Activated CD8-positive, alpha-beta T cell treated with anti-CD3 and anti-CD28 coated beads for 36 hours (primary cell): Measurements from ENCODE around the gene UGDH. TPM values are rescaled to one million over a fixed set of nuclear protein-coding genes. Genes with fewer than 3 reads are reported as not detected.
"Not testable (repeated sequence)": the region's sequence is repeated elsewhere in the genome, so short reads cannot be mapped to it uniquely, and the experiment has no call there.

Source experiments
- ATAC-seq: fragments of 200-7000 bp; cut with Tn5 transposase; one replicate; pipeline ENCODE4 v1.10.0; 2021; ENCODE audit warnings: mild to moderate bottlenecking, moderate library complexity
- CTCF ChIA-PET: fragments of 350-600 bp; sonication (Branson Sonifier 250); formaldehyde crosslinking; loops from one replicate; lab custom pipeline; 2021; ENCODE audit warnings: antibody characterized with exemption; lab: Charles Lee
- POLR2A ChIA-PET: fragments of 350-600 bp; sonication (Branson Sonifier 250); formaldehyde crosslinking; loops from one replicate; lab custom pipeline; 2021; ENCODE audit warnings: antibody characterized with exemption; lab: Charles Lee
- DNase-seq: peaks from one replicate; pipeline ENCODE4 v3.0.0-alpha.2; 2020
- H3K27ac Mint-ChIP-seq: one replicate; pipeline ENCODE4 v1.8.0; 2021; ENCODE audit warnings: mild to moderate bottlenecking, mixed read lengths
- H3K27me3 Mint-ChIP-seq: one replicate; pipeline ENCODE4 v1.8.0; 2021; ENCODE audit warnings: mixed read lengths
- H3K36me3 Mint-ChIP-seq: one replicate; pipeline ENCODE4 v1.8.0; 2021; ENCODE audit warnings: low read depth, mixed read lengths
- H3K4me1 Mint-ChIP-seq: one replicate; pipeline ENCODE4 v1.8.0; 2021; ENCODE audit warnings: low read depth, mixed read lengths
- H3K4me3 Mint-ChIP-seq: one replicate; pipeline ENCODE4 v1.8.0; 2021; ENCODE audit warnings: mild to moderate bottlenecking, moderate library complexity, mixed read lengths
- H3K9me3 Mint-ChIP-seq: one replicate; pipeline ENCODE4 v1.8.0; 2021; ENCODE audit warnings: mixed read lengths
- CTCF ChIP-seq: fragments of 200-600 bp; IDR thresholded peaks from one replicate; pipeline ENCODE4 v1.8.0; 2022; ENCODE audit warnings: antibody characterized with exemption, mild to moderate bottlenecking
- intact Hi-C: fragments of 100-400 bp; cut with micrococcal nuclease; formaldehyde crosslinking; loops from one replicate; pipeline ENCODE4 v1.10.0; 2022
- total RNA-seq, 2 experiments: library from RNA; stranded (reverse); gene quantifications; one replicate each; pipeline ENCODE4 v1.2.3, GENCODE V29; 2021

Gene UGDH
- total RNA-seq, 2 experiments from 2014 or later = 14.6 to 16.7 TPM

GRCh38 chr4:39458505-39459300, 68.5 kb downstream of the UGDH start, which contains the start of the genes LIAS and RPL9:
Gene LIAS (plus strand): TSS chr4:39459056. CDS start chr4:39459118, 62 bp downstream.
Gene RPL9 (minus strand): TSS chr4:39458922. CDS start chr4:39458439, 483 bp downstream.
- intact Hi-C loops = no loop called here
- DNase-seq (peak; percentile 96), ATAC-seq (peak; percentile 86)
- Mint-ChIP-seq H3K27ac (peak within 1 kb of the TSS; percentile 100), H3K36me3 (peaks cover 73% of the 10 kb centered on the region), H3K27me3 (no peaks in the 10 kb centered on the region), H3K4me3 (peak within 1 kb of the TSS; percentile 98), H3K9me3 (no peaks in the 10 kb centered on the region), H3K4me1 (peaks cover 45% of the 10 kb centered on the region)
- ChIA-PET CTCF (interaction anchor here (0.5 to 4.3 kb wide), 4 partner anchors 10 to 468 kb away, joined by 3 to 31 read pairs (median 4); no protein-coding TSS in a partner anchor), POLR2A (interaction anchor here (0.6 to 5.5 kb wide), 20 partner anchors 11 to 1265 kb away, joined by 3 to 46 read pairs (median 3); partner anchors contain the start of genes RFC1, SMIM14 and UBE2K)
- no peak for TF ChIP-seq CTCF

- Mint-ChIP-seq H3K4me1 (peaks cover 49% of the 10 kb centered on the region), H3K36me3 (peaks cover 75% of the 10 kb centered on the region), H3K27ac (peak overlapping the region; percentile 100), H3K4me3 (peak overlapping the region; percentile 98)
- POLR2A ChIA-PET = interaction anchor here (0.6 to 5.5 kb wide), 16 partner anchors 10 to 394 kb away, joined by 3 to 46 read pairs (median 3); partner anchors contain the start of genes RFC1, SMIM14 and UBE2K
- H3K9me3 Mint-ChIP-seq, ATAC-seq, H3K27me3 Mint-ChIP-seq, DNase-seq, intact Hi-C loops: not testable (repeated sequence)
- CTCF ChIA-PET = interaction anchor here (0.5 to 4.3 kb wide), 3 partner anchors 11 to 468 kb away, joined by 3 to 31 read pairs (median 3); no protein-coding TSS in a partner anchor
These were observed 69.1 kb downstream of the UGDH start for GRCh38 chr4:39458161-39458504.

- ChIA-PET CTCF (interaction anchor here (4.3 kb wide), 1 partner anchor 12 kb away, joined by 31 read pairs; no protein-coding TSS in a partner anchor), POLR2A (interaction anchor here (0.7 to 5.5 kb wide), 7 partner anchors 9 to 219 kb away, joined by 3 to 46 read pairs (median 12); partner anchors contain the start of genes RFC1 and SMIM14)
- peak overlapping the region; percentile 98 for H3K4me3 Mint-ChIP-seq
- peaks cover 58% of the 10 kb centered on the region for H3K4me1 Mint-ChIP-seq
- peak overlapping the region; percentile 100 for H3K27ac Mint-ChIP-seq
- DNase-seq (no peak), ATAC-seq (no peak)
- no peaks in the 10 kb centered on the region for H3K27me3 Mint-ChIP-seq
- intact Hi-C loops = no loop called here
- no peaks in the 10 kb centered on the region for H3K9me3 Mint-ChIP-seq
- no peak for TF ChIP-seq CTCF
- peaks cover 85% of the 10 kb centered on the region for H3K36me3 Mint-ChIP-seq
These were observed 70.1 kb downstream of the UGDH start for GRCh38 chr4:39456946-39457763.

DNA sequence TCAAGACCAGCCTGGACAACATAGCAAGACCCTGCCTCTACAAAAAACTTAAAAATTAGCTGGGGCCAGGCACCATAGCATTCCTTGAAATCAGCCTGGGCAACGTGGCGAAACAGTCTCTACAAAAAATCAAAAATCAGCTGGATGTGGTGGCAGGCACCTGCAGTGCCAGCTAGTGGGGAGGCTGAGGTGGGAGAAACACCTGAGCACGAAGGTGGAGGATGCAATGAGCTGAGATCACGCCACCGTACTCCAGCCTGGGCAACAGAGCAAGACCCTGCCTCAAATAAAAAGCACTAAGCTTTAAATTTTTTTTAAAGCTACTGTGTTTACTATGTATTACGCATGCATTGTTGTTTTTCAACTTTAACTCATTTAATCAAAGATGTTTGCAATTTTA, 71.8 kb downstream of the UGDH start:
- Mint-ChIP-seq H3K4me3 (peak overlapping the region; percentile 98), H3K4me1 (peaks cover 53% of the 10 kb centered on the region), H3K27me3 (no peaks in the 10 kb centered on the region), H3K36me3 (peaks cover 89% of the 10 kb centered on the region), H3K9me3 (no peaks in the 10 kb centered on the region), H3K27ac (peak overlapping the region; percentile 30)
- ATAC-seq = no peak
- ChIA-PET CTCF (interaction anchor here (0.6 to 1.6 kb wide), 2 partner anchors 14 to 753 kb away, joined by 3 to 9 read pairs; no protein-coding TSS in a partner anchor), POLR2A (interaction anchor here (0.6 to 5.5 kb wide), 3 partner anchors 8 to 101 kb away, joined by 3 to 46 read pairs (median 3); no protein-coding TSS in a partner anchor)
- DNase-seq = no peak
- TF ChIP-seq CTCF = no peak
- intact Hi-C loops = no loop called here

GRCh38 chr4:39453738-39454137, 73.5 kb downstream of the UGDH start:
- CTCF ChIA-PET = interaction anchor here (1.2 to 1.3 kb wide), 2 partner anchors 9 to 15 kb away, joined by 3 to 4 read pairs; no protein-coding TSS in a partner anchor
- no peaks in the 10 kb centered on the region for H3K27me3 Mint-ChIP-seq
- H3K9me3 Mint-ChIP-seq = no peaks in the 10 kb centered on the region
- intact Hi-C loops = no loop called here
- peaks cover 83% of the 10 kb centered on the region for H3K36me3 Mint-ChIP-seq
- H3K27ac Mint-ChIP-seq = peak overlapping the region; percentile 49
- H3K4me3 Mint-ChIP-seq = no peak overlapping the region
- POLR2A ChIA-PET = interaction anchor here (0.7 to 1.5 kb wide), 4 partner anchors 9 to 100 kb away, joined by 3 to 6 read pairs (median 4); partner anchors contain the start of gene RFC1
- TF ChIP-seq CTCF = no peak
- peaks cover 53% of the 10 kb centered on the region for H3K4me1 Mint-ChIP-seq
- ATAC-seq (no peak), DNase-seq (no peak)
